HG03558 (cell line): ENCODE results near the gene GPR35.

Experiments used
- ATAC-seq: cut with Tn5 transposase; IDR thresholded peaks from one replicate; pipeline ENCODE4 v1.9.1; 2021; ENCODE audit warnings: moderate number of reproducible peaks; ENCODE audit not compliant: unreplicated experiment; ENCODE audit errors: extremely low read depth

GPR35 gene

DNA sequence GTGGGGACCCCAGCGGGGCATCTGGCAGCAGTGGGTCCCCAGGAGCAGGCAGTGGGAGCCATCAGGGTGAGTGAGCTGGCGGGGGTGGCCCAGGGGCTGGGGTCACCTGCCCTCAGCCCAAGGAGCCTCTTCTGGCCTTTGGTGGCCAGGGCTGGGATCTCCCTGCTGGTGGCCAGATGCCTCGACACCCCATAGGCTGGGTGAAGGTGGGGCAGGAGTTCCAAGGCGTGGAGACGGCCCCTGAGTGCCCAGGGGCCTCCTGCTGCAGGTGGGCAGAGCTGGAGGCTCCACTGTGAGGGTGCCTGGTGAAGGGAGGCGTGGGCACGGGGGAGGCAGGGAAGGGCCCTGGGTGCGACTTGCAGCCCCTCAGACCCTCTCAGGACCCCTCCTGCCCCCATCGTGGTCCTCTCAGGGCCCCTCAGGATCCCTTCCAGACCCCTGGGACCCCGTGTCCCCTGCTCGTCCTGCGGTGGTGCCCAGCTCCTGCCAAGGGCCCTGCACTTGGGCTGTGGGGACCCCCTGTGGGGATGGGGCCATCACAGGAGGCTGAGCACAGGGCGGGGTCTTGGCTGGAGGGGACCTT is 5.0 kb upstream of the GPR35 start:
- no peak for ATAC-seq

DNA sequence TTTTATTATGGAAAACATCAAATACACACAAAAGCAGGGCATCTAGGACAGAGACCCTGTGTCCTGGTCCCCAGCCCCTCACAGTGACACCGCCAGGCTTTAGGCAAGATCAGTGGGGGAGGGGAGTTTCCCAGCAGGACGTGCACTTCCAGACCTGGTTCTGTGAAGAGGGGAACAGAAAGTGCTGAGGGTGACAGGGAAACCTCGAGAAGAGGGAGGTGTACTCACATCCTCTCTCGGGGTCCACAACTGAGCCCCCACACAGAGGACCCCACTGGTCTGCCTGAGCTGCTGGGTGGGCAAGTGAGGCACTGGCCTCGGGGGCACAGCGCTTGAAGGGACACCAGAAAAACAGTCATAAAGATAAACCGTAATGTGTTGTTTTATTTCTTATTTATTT is 4.4 kb upstream of the GPR35 start:
- no peak for ATAC-seq

DNA sequence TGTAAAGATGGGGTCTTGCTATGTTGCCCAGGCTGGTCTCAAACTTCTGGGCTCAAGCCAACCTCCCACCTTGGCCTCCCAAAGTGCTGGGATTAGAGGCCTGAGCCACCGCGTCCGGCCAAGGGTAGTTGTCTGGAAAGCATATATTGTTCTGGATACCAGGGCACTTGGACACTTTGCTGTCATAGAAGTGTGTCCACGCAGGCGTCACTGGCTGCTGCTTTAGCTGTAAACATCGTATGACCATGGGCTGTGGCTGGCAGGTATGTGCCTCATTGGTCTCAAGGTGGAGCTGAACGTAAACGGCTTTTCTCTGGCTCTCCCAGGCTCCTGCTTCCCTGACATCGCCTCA is 3.2 kb upstream of the GPR35 start:
- ATAC-seq = no peak

DNA sequence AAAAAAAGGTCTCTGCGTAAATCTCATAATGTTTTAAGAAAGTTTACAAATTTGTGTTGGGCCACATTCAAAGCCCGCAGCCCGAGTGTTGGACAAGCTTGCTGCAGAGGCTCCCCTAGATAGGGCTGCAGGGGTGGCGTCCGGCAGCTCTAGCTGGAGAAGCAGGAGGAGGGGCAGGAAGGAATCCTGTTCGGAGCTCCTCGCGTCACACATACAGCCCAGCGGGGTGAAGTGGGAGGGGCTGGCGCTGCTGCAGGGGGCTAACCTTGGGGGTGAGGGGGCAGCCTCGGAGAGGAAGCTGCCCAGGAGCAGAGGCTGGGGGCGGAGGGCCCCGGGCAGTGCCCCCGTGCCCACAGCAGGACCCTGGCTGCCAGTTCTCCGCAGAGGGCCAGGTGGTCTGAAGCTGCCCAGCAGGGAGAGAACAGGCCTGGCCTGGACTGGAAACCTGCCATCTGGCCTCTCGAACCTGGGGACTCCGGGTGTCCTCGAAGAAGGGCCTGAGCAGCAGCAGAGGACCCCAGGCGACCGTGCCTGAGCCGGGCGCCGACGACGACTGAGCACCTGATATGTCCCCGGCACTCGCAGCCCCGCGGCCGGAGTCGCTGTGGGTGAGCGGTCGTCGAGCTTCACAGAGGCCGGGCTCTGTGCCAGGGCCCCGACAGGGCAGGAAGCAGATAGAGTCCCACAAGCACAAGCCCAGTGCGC is 2.6 kb upstream of the GPR35 start:
- ATAC-seq = no peak

DNA sequence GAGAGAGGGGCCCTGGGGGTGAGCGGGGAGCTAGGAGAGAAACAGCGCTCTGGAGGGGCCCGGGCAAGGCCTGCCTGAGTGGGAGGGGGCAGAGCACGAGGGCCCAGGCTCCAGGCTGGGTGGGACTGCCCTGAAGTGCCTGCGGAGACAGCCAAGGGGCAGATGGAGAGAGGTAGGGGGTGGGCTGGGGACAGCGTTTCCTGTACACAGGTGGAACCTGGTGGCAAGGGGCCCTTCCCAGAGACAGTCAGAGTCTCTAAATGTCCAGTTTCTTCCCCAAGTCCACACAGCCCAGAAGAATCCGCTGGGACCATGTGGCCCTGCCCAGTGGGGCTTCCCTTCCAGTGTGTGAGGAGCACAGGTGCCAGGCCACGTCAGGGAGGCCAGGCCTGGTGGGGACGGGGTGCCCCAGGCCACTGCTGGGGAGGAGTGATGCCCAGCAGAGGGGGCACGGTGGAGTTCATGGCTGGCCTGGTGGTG is 1.7 kb upstream of the GPR35 start:
- no peak for ATAC-seq

DNA sequence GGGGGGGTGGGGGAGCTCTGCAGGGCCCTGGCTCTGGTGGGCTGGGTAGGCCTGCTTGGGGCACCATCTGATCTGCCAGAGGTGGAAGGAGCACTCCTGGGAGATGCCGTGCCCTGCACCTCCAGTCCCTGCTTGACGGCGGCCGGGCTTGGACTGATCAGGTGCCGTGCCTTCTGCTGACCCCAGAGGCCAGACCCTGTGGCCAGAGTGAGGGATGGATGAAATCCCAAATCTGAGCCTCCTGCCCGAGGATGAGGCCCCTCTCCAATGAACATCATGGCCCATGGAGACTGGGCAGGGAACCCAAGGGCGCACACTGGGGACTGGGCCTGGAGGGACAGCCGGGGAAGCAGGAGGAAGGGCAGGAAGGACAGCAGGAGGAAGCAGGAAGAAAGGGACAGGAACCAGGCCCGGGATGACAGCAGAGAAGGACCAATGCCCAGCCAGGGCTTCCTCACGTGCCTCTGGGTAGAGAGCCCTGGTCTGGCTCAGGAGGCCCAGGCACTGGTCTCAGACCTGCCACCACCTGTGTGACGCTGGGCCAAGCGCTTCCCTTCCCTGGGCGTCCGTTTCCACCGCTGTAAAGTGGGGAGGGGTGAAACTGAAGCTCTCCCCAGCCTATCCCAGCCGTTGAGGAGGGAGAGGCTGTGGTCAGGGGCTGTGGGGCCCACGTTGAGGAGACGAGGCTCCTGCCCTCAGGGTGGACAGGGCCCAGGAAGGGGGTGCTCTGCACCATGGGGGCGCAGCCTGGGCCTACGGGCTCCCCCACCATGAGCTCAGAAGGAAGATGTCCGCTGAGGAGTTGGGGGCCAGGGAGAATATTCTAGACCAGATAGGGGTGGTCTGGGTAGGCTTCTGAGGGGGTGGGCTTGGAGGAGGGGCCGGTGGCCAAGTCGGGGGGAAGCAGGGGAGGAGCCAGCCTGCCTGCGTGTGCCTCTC is 1.0 kb upstream of the GPR35 start:
- ATAC-seq = no peak

DNA sequence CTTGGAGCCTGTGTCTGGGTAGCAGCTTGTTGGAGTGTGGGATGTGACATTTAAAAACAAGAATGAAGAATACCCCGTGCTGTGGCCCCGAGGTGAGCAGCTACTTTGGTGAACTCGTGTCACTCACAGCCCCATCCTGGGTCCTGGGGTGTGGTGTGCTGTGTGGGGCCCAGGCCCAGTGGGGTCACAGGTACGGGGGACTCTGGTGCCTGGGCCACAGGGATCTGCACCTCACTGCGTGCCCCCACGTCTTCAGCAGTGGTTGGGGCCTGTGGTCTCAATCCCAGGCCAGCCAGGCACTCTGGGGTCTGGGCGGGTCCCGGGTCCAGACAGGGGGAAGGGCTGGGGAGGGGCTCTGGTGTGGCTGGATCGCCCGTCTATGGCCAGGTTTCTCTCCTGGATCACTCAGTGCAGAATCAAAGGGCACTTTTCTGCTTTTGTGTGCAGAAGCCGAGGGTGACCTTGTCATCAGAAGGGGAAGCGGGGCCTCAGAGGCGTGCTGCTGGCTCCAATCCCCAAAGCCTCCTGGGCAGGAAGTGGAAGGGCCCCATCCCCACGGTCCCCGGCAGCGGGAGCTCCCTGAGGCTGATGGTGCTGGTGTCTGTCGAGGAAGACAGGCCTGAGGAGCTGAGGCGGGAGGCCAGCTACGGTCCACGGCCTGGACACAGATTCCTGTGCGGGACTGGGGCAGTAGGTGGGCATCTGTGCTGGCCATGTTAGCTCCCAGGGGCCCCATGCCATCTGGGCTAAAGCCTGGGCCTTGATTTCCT is 1.4 kb downstream of the GPR35 start:
- ATAC-seq = no peak

DNA sequence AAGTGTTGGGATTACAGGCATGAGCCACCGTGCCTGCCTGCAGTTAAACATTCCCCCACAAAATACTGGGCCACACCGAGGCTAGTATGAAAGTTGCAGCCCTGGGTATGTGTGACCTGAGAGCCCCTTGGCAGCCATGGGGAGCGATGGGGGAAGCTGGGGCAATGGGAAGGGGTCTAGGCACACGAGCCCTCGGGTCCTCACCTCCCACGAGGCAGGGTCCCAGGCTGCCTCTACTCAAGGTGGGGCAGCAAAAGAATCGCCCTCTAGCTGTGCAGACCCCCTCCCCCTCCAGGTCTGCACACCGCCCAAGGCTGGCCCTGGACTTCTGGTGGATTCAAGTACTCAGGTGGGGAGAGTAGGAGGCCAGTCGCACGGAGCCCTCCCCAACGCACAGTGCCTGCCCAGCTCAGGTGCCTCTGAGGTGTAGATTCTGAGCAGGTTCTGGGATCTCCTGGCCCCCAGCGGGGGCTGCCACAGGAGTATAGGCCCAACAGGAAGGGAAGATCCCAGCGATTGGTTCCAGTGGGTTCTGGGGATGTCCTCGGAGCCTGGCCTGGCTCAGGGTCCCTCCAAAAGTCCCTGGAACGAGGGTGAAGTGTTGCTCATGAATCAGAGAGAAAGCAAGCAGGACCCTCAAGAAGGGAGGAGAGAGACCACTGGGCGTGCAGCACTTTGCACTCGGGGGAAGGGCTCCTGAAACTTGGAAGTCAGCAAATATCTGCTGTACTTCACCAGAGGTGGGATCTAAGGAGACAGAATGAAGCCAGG is 2.6 kb downstream of the GPR35 start:
- no peak for ATAC-seq

DNA sequence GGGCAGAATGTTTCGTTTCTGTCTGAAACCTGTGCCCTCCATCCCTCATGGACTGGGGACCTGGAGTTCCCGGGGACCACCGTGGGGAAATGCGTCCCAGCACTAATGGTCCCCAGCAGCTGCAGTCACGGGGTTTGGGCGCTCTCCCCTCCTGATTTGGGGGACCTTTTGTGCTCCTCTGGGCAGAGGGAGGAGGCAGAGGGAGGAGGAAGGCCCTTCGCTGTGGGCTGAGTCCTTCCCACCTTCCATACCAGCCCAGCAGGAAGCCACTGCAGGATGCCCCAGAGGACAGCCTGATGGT is 3.2 kb downstream of the GPR35 start:
- ATAC-seq = no peak

DNA sequence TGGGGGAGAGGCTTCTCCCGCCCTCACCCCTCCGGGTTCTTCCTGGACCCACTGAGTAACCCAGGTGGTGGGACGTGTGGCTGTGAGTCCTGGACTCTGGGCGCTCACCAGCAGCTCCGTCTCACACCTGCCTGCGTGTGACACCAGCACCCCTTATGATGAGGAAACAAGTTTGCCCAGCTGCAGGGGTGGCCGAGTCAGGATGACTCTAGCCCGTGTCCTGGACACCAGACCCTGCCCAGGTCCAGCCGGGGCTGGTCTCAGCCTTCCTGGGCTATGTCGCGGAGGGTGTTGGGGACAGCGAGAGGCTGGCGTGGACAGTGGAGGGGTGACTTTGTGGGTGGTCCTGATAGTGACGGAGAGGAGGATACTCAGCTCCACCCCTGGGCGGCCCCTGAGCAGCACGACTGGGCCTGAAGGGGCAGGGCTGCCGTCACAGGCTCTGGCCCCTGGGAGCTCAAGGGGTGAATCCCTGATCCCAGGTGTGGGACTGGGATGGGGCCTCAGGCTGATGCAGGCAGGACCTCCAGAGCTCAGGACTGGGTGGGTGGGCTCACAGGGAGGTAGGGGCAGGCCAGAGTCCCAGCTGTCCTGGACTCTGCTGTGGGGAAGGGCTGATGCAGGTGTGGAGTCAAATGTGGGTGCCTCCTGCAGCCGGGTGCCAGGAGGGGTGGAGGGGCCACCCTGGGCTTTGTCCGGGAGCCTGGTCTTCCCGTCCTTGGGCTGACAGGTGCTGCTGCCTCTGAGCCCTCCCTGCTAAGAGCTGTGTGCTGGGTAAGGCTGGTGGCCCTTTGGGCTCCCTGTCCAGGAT is 3.7 kb downstream of the GPR35 start:
- no peak for ATAC-seq

DNA sequence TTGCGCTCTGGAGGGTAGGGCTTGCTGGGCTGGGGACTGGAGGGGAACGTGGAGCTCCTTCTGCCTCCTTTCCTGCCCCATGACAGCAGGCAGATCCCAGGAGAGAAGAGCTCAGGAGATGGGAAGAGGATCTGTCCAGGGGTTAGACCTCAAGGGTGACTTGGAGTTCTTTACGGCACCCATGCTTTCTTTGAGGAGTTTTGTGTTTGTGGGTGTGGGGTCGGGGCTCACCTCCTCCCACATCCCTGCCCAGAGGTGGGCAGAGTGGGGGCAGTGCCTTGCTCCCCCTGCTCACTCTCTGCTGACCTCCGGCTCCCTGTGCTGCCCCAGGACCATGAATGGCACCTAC is 4.3 kb downstream of the GPR35 start:
- no peak for ATAC-seq

DNA sequence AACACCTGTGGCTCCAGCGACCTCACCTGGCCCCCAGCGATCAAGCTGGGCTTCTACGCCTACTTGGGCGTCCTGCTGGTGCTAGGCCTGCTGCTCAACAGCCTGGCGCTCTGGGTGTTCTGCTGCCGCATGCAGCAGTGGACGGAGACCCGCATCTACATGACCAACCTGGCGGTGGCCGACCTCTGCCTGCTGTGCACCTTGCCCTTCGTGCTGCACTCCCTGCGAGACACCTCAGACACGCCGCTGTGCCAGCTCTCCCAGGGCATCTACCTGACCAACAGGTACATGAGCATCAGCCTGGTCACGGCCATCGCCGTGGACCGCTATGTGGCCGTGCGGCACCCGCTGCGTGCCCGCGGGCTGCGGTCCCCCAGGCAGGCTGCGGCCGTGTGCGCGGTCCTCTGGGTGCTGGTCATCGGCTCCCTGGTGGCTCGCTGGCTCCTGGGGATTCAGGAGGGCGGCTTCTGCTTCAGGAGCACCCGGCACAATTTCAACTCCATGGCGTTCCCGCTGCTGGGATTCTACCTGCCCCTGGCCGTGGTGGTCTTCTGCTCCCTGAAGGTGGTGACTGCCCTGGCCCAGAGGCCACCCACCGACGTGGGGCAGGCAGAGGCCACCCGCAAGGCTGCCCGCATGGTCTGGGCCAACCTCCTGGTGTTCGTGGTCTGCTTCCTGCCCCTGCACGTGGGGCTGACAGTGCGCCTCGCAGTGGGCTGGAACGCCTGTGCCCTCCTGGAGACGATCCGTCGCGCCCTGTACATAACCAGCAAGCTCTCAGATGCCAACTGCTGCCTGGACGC is 4.9 kb downstream of the GPR35 start:
- ATAC-seq = no peak

DNA sequence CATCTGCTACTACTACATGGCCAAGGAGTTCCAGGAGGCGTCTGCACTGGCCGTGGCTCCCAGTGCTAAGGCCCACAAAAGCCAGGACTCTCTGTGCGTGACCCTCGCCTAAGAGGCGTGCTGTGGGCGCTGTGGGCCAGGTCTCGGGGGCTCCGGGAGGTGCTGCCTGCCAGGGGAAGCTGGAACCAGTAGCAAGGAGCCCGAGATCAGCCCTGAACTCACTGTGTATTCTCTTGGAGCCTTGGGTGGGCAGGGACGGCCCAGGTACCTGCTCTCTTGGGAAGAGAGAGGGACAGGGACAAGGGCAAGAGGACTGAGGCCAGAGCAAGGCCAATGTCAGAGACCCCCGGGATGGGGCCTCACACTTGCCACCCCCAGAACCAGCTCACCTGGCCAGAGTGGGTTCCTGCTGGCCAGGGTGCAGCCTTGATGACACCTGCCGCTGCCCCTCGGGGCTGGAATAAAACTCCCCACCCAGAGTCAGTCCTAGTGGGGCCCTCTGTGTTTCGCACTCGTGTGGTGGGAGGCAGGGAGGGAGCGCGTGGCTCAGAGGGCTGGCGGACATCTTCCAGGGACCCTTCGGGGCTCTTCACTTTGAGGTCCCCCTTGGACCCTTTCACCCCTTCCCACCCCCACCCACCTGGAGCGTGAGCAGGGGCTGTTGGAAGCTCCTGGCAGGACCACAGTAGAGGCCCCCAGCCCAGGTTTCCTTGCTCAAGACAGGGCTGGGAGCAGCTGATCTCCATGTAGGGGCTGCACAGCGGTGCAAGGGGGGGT is 5.7 kb downstream of the GPR35 start:
- ATAC-seq = no peak

DNA sequence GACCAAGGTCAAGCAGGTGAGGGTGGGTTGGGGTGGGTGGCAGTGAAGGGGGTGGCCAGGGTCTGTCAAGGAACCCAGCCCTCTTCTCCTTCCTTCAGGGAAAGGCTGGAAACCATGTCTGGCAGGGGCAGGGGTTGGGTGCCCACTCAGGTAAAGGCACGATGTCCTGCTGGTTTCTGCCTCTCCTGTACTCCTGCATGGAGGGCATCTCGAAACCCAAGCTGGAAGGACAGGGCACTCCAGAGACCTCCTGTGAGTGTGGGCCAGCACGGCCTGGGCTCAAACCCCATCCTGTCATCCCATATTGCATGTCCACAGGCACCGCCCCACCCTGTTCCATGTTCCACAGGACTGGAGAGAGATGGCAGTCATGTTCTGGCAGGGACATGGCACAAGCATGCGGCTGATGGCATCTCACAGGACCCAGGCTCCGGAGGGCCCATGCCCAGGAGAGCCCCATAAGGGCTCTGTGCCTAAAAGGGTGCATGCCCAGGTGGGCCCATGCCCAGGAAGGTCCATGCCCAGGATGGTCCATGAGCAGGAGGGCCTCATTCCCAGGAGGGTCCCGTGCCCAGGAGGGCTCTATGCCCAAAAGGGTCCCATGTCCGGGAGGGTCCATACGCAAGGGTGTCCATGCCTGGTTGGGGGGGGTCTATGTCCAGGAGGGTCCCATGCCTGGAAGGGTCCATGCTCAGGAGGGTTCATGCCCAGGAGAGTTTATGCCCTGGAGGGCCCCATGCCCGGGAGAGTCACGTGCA is 6.4 kb downstream of the GPR35 start:
- no peak for ATAC-seq

DNA sequence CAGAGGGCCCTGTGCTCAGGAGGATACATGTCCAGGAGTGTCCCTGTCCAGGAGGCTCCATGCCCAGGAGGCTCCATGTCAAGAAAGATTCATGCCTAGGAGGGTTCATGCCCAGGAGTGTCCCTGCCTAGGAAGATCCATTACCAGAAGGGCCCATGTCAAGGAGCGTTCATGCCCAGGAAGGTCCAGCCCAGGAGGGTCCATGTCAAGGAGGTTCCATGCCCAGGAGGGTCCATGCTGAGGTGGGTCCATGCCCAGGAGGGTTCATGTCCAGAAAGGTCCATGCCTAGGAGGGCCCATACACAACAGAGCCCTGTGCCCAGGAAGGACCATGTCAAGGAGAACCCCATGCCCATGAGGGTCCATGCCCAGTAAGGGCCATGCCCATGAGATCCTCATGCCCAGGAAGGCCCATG is 7.0 kb downstream of the GPR35 start:
- ATAC-seq = no peak

DNA sequence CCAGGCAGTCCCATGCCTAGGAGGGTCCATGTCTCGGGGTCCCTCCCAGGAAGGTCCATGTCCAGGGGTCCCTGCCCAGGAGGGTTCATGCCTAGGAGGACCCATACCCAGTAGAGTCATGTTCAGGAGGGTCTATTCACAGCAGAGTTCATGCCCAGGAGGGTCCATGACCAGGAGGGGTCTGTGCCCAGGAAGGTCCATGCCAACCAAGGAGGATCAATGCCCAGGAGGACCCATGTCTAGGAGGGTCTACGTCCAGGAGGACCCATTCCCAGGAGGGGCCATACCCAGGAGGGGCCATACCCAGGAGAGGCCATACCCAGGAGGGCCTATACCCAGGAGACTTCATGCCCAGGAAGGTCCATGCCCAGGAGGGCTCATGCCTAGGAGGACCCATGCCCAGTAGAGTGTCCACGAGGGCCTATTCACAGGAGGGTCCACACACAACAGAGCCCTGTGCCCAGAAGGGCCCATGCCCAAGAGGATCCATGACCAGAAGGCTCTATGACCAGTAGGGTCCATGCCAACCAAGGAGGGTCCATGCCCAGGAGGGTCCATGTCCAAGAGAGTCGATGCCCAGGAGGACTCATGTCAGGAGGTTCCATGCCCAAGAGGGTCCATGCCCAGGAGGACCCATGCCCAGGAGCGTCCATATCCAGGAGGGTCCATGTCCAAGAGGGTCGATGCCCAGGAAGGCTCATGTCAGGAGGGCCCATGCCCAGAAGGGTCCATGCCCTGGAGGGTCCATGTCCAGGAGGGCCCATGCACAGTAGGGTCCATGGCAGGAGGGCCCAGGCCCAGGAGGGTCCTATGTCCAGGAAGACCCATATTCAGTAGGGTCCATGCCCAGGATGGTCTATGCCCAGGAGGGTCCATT is 10.1 kb downstream of the GPR35 start:
- ATAC-seq = no peak
